ENCODE data around the gene TAAR2.

GRCh38 chr6:132590362-132590761 lies 33.7 kb downstream of the TAAR2 start:
- TF ChIP-seq CTCF (IDR thresholded peaks at IDR 0.05) (no peak), POLR2A (IDR thresholded peaks at IDR 0.05) (no peak)
